ENCODE results near the gene USP3. TPM values are rescaled to one million over a fixed set of nuclear protein-coding genes. Genes with fewer than 3 reads are reported as not detected.
A peak's percentile ranks its signal among the peaks of the same experiment; 100 is the strongest.

Gene USP3
- total and polyA plus RNA-seq, 2 of the 13 experiments (the other 11 are each of a cell fraction or from before 2014, with no cell fraction given): 14.3 to 61.2 TPM

- no peak overlapping the region for H3K4me3 ChIP-seq (replicated peaks in 1 of 3; ENCODE audit: insufficient read depth in 1 of 3, low read depth in 2 of 3, low read length in 3 of 3)
- DNase-seq (ENCODE audit: low spot score) (no peak), ATAC-seq (no peak), FAIRE-seq (no peak)
- H3K4me1 ChIP-seq (ENCODE audit: insufficient read depth, low read length): peaks cover 26% of the 10 kb centered on the region
- WGBS (ENCODE audit: low lambda C conversion rate): 35% methylated on average over 5 of the region's 5 CpGs
- H3K36me3 ChIP-seq (replicated peaks in 1 of 2; ENCODE audit: control insufficient read depth in 1 of 2, insufficient read depth in 2 of 2, low read length in 2 of 2): no peaks in the 10 kb centered on the region
- H3K27ac ChIP-seq (ENCODE audit: extremely low read length, insufficient read depth, low read length): no peak overlapping the region
- H2AFZ ChIP-seq (ENCODE audit: low read length): no peak overlapping the region
- ChIA-PET CTCF (ENCODE audit: low intra/inter-chr PET ratio, low total read pairs) (no interaction called here), POLR2A (no interaction called here)
- TF ChIP-seq ZBTB26 (CRISPR knock-in tag; IDR thresholded peaks at IDR 0.05; ENCODE audit: borderline replicate concordance) (no peak), ZNF652 (CRISPR knock-in tag; IDR thresholded peaks at IDR 0.05; ENCODE audit: borderline replicate concordance, low read depth) (peak; percentile 32; the same call in 1 of the 2 replicates), POLR2A (IDR thresholded peaks at IDR 0.05; ENCODE audit: insufficient read depth in 1 of 2, low read depth in 2 of 2, low read length in 2 of 2) (no peak)
- H3K9me3 ChIP-seq (ENCODE audit: low read length): no peaks in the 10 kb centered on the region
- H4K20me1 ChIP-seq (ENCODE audit: insufficient read depth, low read length): no peaks in the 10 kb centered on the region
- H3K9ac ChIP-seq (ENCODE audit: insufficient read depth, low read depth, low read length): no peak overlapping the region
- in situ Hi-C loops (cut with HindIII; ENCODE audit: extremely low pct_ligation_motif_present, low pct_unique_long_range_greater_than_20kb): no loop called here
- H3K27me3 ChIP-seq (ENCODE audit: control insufficient read depth in 1 of 2, insufficient read depth in 2 of 2, low read length in 2 of 2): no peaks in the 10 kb centered on the region; a peak in 3 of 5 replicates
- H3K4me2 ChIP-seq (ENCODE audit: low read depth, low read length): no peak overlapping the region
- no peaks in the 10 kb centered on the region for H3K79me2 ChIP-seq (ENCODE audit: insufficient read depth, low read length)
- intact Hi-C loops (cut with micrococcal nuclease; ENCODE audit: unreplicated experiment): no loop called here
- no TSS peak for BruUV-seq (replicated peaks)
These were observed 47.0 kb upstream of the USP3 start for GRCh38 chr15:63457379-63457778.

GRCh38 chr15:63458026-63458425, 46.4 kb upstream of the USP3 start:
- CTCF ChIA-PET (ENCODE audit: low intra/inter-chr PET ratio, low total read pairs): no interaction called here
- no peaks in the 10 kb centered on the region; a peak in 2 of 5 replicates for H3K27me3 ChIP-seq (ENCODE audit: control insufficient read depth in 1 of 2, insufficient read depth in 2 of 2, low read length in 2 of 2)
- in situ Hi-C loops (cut with HindIII; ENCODE audit: extremely low pct_ligation_motif_present, low pct_unique_long_range_greater_than_20kb): no loop called here
- no peak for TF ChIP-seq FOXK1 (CRISPR knock-in tag; IDR thresholded peaks at IDR 0.05; ENCODE audit: borderline replicate concordance, low read depth)
- TF ChIP-seq MAFK (conservative IDR thresholded peaks at IDR 0.05 in 1 of 2, IDR thresholded peaks at IDR 0.05 in 1 of 2; ENCODE audit: low read length in 2 of 2): peak; percentile 35 to 47; a peak in 3 of 4 replicates
- no peak for TF ChIP-seq ZNF160 (CRISPR knock-in tag; IDR thresholded peaks at IDR 0.05)
- 0 out of 2 replicates have a peak, but pooled peaks have one; percentile 21 for TF ChIP-seq MAFF (IDR thresholded peaks at IDR 0.05; ENCODE audit: low read depth, low read length)
- TF ChIP-seq ZBTB37 (CRISPR knock-in tag; IDR thresholded peaks at IDR 0.05): no peak
- TF ChIP-seq ZXDC (CRISPR knock-in tag; IDR thresholded peaks at IDR 0.05): no peak
- no peak for TF ChIP-seq NR2C2 (CRISPR knock-in tag; IDR thresholded peaks at IDR 0.05; ENCODE audit: borderline replicate concordance)
- no peak for TF ChIP-seq CBX2 (IDR thresholded peaks at IDR 0.05; ENCODE audit: low read depth, low read length)
- no peak for TF ChIP-seq CBX2 (CRISPR knock-in tag; IDR thresholded peaks at IDR 0.05; ENCODE audit: low read depth)
- no peak for TF ChIP-seq ZNF563 (CRISPR knock-in tag; IDR thresholded peaks at IDR 0.05)
- TF ChIP-seq ZNF766 (CRISPR knock-in tag; IDR thresholded peaks at IDR 0.05; ENCODE audit: borderline replicate concordance): no peak

More at GRCh38 chr15:63458026-63458425, 46.4 kb upstream of the USP3 start:
- no peak overlapping the region for H3K27ac ChIP-seq (ENCODE audit: extremely low read length, insufficient read depth, low read length)
- H2AFZ ChIP-seq (ENCODE audit: low read length): no peak overlapping the region
- BruUV-seq (replicated peaks): no TSS peak
- no peak overlapping the region for H3K4me3 ChIP-seq (replicated peaks in 1 of 3; ENCODE audit: insufficient read depth in 1 of 3, low read depth in 2 of 3, low read length in 3 of 3)
- DNase-seq (ENCODE audit: low spot score) (no peak), ATAC-seq (no peak), FAIRE-seq (no peak)
- POLR2A ChIA-PET: no interaction called here
- peaks cover 32% of the 10 kb centered on the region for H3K4me1 ChIP-seq (ENCODE audit: insufficient read depth, low read length)
- H3K79me2 ChIP-seq (ENCODE audit: insufficient read depth, low read length): no peaks in the 10 kb centered on the region
- intact Hi-C loops (cut with micrococcal nuclease; ENCODE audit: unreplicated experiment): no loop called here
- no peaks in the 10 kb centered on the region for H3K36me3 ChIP-seq (replicated peaks in 1 of 2; ENCODE audit: control insufficient read depth in 1 of 2, insufficient read depth in 2 of 2, low read length in 2 of 2)
- no peaks in the 10 kb centered on the region for H3K9me3 ChIP-seq (ENCODE audit: low read length)
- H4K20me1 ChIP-seq (ENCODE audit: insufficient read depth, low read length): no peaks in the 10 kb centered on the region
- WGBS (ENCODE audit: low lambda C conversion rate): 64% methylated on average over 5 of the region's 5 CpGs
- no peak overlapping the region for H3K9ac ChIP-seq (ENCODE audit: insufficient read depth, low read depth, low read length)
- H3K4me2 ChIP-seq (ENCODE audit: low read depth, low read length): no peak overlapping the region

Measured in HepG2 (cell line).